GM15510 (cell line): Measurements from ENCODE around the gene DOCK1.

Experiments
- POLR2A ChIP-seq: IDR thresholded peaks from 3 replicates; pipeline ENCODE4 v1.6.1; 2011; ENCODE audit warnings: borderline replicate concordance; ENCODE audit not compliant: insufficient read length; ENCODE audit errors: extremely low read depth

The DOCK1 gene

GRCh38 chr10:127320176-127320575, 414.9 kb downstream of the DOCK1 start:
- TF ChIP-seq POLR2A: no peak

GRCh38 chr10:127322286-127322685, 417.1 kb downstream of the DOCK1 start:
- TF ChIP-seq POLR2A: no peak

GRCh38 chr10:127325506-127325905, 420.3 kb downstream of the DOCK1 start:
- TF ChIP-seq POLR2A: no peak

GRCh38 chr10:127326883-127327282, 421.7 kb downstream of the DOCK1 start:
- TF ChIP-seq POLR2A: no peak

- no peak for TF ChIP-seq POLR2A
Observed at GRCh38 chr10:127331696-127332095, 426.5 kb downstream of the DOCK1 start.

- TF ChIP-seq POLR2A: no peak
Observed at GRCh38 chr10:127332631-127333030, 427.4 kb downstream of the DOCK1 start.

GRCh38 chr10:127337801-127338200, 432.6 kb downstream of the DOCK1 start:
- TF ChIP-seq POLR2A: no peak

- TF ChIP-seq POLR2A: no peak
Observed at GRCh38 chr10:127338399-127339110, 433.3 kb downstream of the DOCK1 start.

GRCh38 chr10:127343821-127344220, 438.6 kb downstream of the DOCK1 start:
- TF ChIP-seq POLR2A: no peak

- TF ChIP-seq POLR2A: no peak
Observed at GRCh38 chr10:127344346-127344745, 439.1 kb downstream of the DOCK1 start.

- TF ChIP-seq POLR2A: no peak
Observed at GRCh38 chr10:127345231-127345965, 440.2 kb downstream of the DOCK1 start.

GRCh38 chr10:127346604-127347003, 441.4 kb downstream of the DOCK1 start:
- no peak for TF ChIP-seq POLR2A

GRCh38 chr10:127347202-127347959, 442.2 kb downstream of the DOCK1 start:
- TF ChIP-seq POLR2A: no peak

GRCh38 chr10:127349737-127350136, 444.5 kb downstream of the DOCK1 start:
- no peak for TF ChIP-seq POLR2A

- TF ChIP-seq POLR2A: no peak
Observed at GRCh38 chr10:127351542-127351941, 446.3 kb downstream of the DOCK1 start.
